SHP77 treated with DMSO at 0.1 percent for 48 hours (cell line): ENCODE measurements around the gene MRPL32.

Experiments used
- DNase-seq: peaks from one replicate; lab custom pipeline; 2025; lab: John Stamatoyannopoulos, UW

MRPL32 gene

GRCh38 chr7:42926204-42926603 is 6.0 kb upstream of the MRPL32 start:
- DNase-seq: no peak

- DNase-seq: no peak
Measured at GRCh38 chr7:42928754-42929153, 3.4 kb upstream of the MRPL32 start.

GRCh38 chr7:42929449-42929848 is 2.7 kb upstream of the MRPL32 start:
- no peak for DNase-seq

- DNase-seq: no peak
Measured at GRCh38 chr7:42930889-42931288, 1.3 kb upstream of the MRPL32 start.

- no peak for DNase-seq
Measured at GRCh38 chr7:42931447-42931833, 736 bp upstream of the MRPL32 start.

- no peak for DNase-seq
Measured at GRCh38 chr7:42932811-42933591, 825 bp downstream of the MRPL32 start.

GRCh38 chr7:42934291-42934690 is 2.1 kb downstream of the MRPL32 start:
- DNase-seq: no peak

- DNase-seq: no peak
Measured at GRCh38 chr7:42935861-42936260, 3.7 kb downstream of the MRPL32 start.

- no peak for DNase-seq
Measured at GRCh38 chr7:42939457-42940240, 7.5 kb downstream of the MRPL32 start.

- peak; percentile 68 for DNase-seq
Measured at GRCh38 chr7:42940985-42941847, 9.0 kb downstream of the MRPL32 start.

- no peak for DNase-seq
Measured at GRCh38 chr7:42945821-42946626, 13.8 kb downstream of the MRPL32 start.

GRCh38 chr7:42946627-42946950 is 14.4 kb downstream of the MRPL32 start:
- no peak for DNase-seq

GRCh38 chr7:42947521-42947920 is 15.3 kb downstream of the MRPL32 start:
- no peak for DNase-seq

GRCh38 chr7:42950417-42950816 is 18.2 kb downstream of the MRPL32 start:
- no peak for DNase-seq

GRCh38 chr7:42952328-42952727 is 20.2 kb downstream of the MRPL32 start:
- no peak for DNase-seq

GRCh38 chr7:42953994-42954393 is 21.8 kb downstream of the MRPL32 start:
- DNase-seq: no peak

GRCh38 chr7:42956062-42956461 is 23.9 kb downstream of the MRPL32 start:
- DNase-seq: no peak

- DNase-seq: no peak
Measured at GRCh38 chr7:42959549-42959948, 27.4 kb downstream of the MRPL32 start.

- DNase-seq: no peak
Measured at GRCh38 chr7:42960762-42961161, 28.6 kb downstream of the MRPL32 start.

GRCh38 chr7:42961170-42961569 is 29.0 kb downstream of the MRPL32 start:
- no peak for DNase-seq

- no peak for DNase-seq
Measured at GRCh38 chr7:42964293-42964692, 32.1 kb downstream of the MRPL32 start.
